Keratinocyte (primary cell): Measurements from ENCODE around the gene UBE2R2. TPM values are rescaled to one million over a fixed set of nuclear protein-coding genes. Genes with fewer than 3 reads are reported as not detected.

Experiments used
- DNase-seq: peaks from one replicate; pipeline ENCODE4 v3.0.0-alpha.2; 2011; ENCODE audit warnings: low read depth, missing footprints, low spot score
- FAIRE-seq: peaks from 2 replicates; lab custom pipeline; 2011; peaks lifted over from hg19 to GRCh38; lab: Jason Lieb, UNC
- H2AFZ ChIP-seq: 2 replicates; pipeline ENCODE4 v1.6.0; 2012; ENCODE audit warnings: low read length, control low read depth, inconsistent platforms; ENCODE audit not compliant: control insufficient read depth
- H3K27ac ChIP-seq: 2 replicates; pipeline ENCODE4 v1.5.1; 2011; ENCODE audit warnings: low read length; ENCODE audit not compliant: control insufficient read depth, insufficient read depth
- H3K27me3 ChIP-seq: 3 replicates; pipeline ENCODE4 v1.6.0; 2011; ENCODE audit warnings: low read length; ENCODE audit not compliant: control insufficient read depth, insufficient read depth; ENCODE audit errors: extremely low read depth
- H3K36me3 ChIP-seq, 2 experiments: 2 replicates in 1 of 2; 3 replicates in 1 of 2; pipeline ENCODE4 v1.5.1; 2011; ENCODE audit warnings: low read length in 2 of 2, mild to moderate bottlenecking in 1 of 2; ENCODE audit not compliant: control insufficient read depth in 2 of 2, insufficient read depth in 2 of 2; ENCODE audit errors: extremely low read depth in 1 of 2
- H3K4me1 ChIP-seq: 3 replicates; pipeline ENCODE4 v1.5.1; 2011; ENCODE audit warnings: low read length; ENCODE audit not compliant: control insufficient read depth, insufficient read depth; ENCODE audit errors: extremely low read depth
- H3K4me2 ChIP-seq: 3 replicates; pipeline ENCODE4 v1.6.0; 2011; ENCODE audit warnings: low read depth, low read length; ENCODE audit not compliant: control insufficient read depth, insufficient read depth; ENCODE audit errors: extremely low read depth
- H3K4me3 ChIP-seq, 3 experiments: fragments of 200-600 bp in 1 of 3; sonication (generic) in 1 of 3; 2 replicates in 2 of 3; 3 replicates in 1 of 3; pipeline ENCODE4 v1.5.1; 2011 to 2016; ENCODE audit warnings: low read length in 3 of 3, mild to moderate bottlenecking in 3 of 3, control low read depth in 2 of 3, inconsistent platforms in 1 of 3, low read depth in 1 of 3, mixed read lengths in 1 of 3, mixed run types in 1 of 3, moderate library complexity in 1 of 3; ENCODE audit not compliant: control insufficient read depth in 2 of 3, insufficient read depth in 2 of 3; ENCODE audit errors: extremely low read depth in 1 of 3
- H3K79me2 ChIP-seq: 2 replicates; pipeline ENCODE4 v1.6.0; 2012; ENCODE audit warnings: low read length; ENCODE audit not compliant: control insufficient read depth, insufficient read depth
- H3K9ac ChIP-seq: 3 replicates; pipeline ENCODE4 v1.6.0; 2011; ENCODE audit warnings: low read length; ENCODE audit not compliant: control insufficient read depth, insufficient read depth; ENCODE audit errors: extremely low read depth
- H3K9me1 ChIP-seq: 3 replicates; pipeline ENCODE4 v1.6.0; 2011; ENCODE audit warnings: low read length; ENCODE audit not compliant: control insufficient read depth, insufficient read depth; ENCODE audit errors: extremely low read depth
- H3K9me3 ChIP-seq: 2 replicates; pipeline ENCODE4 v1.5.1; 2012; ENCODE audit warnings: low read depth, low read length; ENCODE audit not compliant: control insufficient read depth
- H4K20me1 ChIP-seq: 3 replicates; pipeline ENCODE4 v1.6.0; 2011; ENCODE audit warnings: low read length; ENCODE audit not compliant: control insufficient read depth, insufficient read depth; ENCODE audit errors: extremely low read depth
- EZH2 ChIP-seq: IDR thresholded peaks from one replicate; pipeline ENCODE4 v1.6.1; 2012; ENCODE audit warnings: inconsistent platforms, mild to moderate bottlenecking, low read length, moderate library complexity
- dilution Hi-C: fragments of 300-500 bp; cut with MboI; formaldehyde crosslinking; loops from one replicate; pipeline ENCODE4 v1.7.0; 2020; ENCODE audit warnings: low sequenced_read_pairs; ENCODE audit not compliant: extremely low pct_ligation_motif_present
- polyA plus RNA-seq, 5 experiments: library from polyadenylated mRNA; depleted of rRNA in 3 of 5; stranded (reverse) in 3 of 5; stranded (forward) in 1 of 5; unstranded in 1 of 5; fragments of >200 nt; gene quantifications; 1 replicate in 1 of 5; 2 replicates in 3 of 5; 3 replicates in 1 of 5; pipeline versions ENCODE4 v1.2.1 to v1.2.3, GENCODE V29; 2011 to 2012; ENCODE audit warnings: missing spikeins in 2 of 5, low read depth in 1 of 5, low replicate concordance in 1 of 5
- TF ChIP-seq, protein P1 (sequence below), 3 experiments: IDR thresholded peaks in 1 of 3; conservative IDR thresholded peaks in 1 of 3; optimal IDR thresholded peaks in 1 of 3; 2 replicates in 2 of 3; 3 replicates in 1 of 3; pipeline versions ENCODE3 to v1.5.1; 2011; ENCODE audit warnings: low read length in 3 of 3, mild to moderate bottlenecking in 3 of 3, moderate library complexity in 2 of 3, control low read depth in 1 of 3, inconsistent platforms in 1 of 3; ENCODE audit not compliant: insufficient read depth in 2 of 3; ENCODE audit errors: extremely low read depth in 1 of 3

The UBE2R2 gene
- polyA plus RNA-seq, 1 donor (not counting 4 experiments of a cell fraction or from before 2014, with no cell fraction given), result 20.5 TPM

DNA sequence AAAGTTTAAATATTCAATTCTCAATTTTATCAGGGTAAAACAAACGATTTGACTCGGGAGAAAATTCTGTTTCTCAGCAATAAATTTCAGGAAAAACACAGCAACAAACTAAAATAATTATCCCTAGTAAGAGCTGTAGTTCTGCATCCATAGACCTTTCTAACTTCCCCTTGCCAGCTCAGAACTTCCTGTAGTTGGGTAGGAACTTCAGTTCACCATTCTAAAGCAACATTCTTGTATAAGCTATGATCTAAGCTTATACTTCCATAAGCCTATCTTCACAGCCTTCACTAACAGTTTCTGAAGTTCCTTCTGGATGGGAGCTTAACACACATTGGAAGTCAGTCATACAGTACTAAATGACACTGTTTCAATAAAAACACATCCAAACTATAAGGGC lies 135.1 kb downstream of the UBE2R2 start:
- no peak for TF ChIP-seq EZH2
- TF ChIP-seq, protein P1, sequence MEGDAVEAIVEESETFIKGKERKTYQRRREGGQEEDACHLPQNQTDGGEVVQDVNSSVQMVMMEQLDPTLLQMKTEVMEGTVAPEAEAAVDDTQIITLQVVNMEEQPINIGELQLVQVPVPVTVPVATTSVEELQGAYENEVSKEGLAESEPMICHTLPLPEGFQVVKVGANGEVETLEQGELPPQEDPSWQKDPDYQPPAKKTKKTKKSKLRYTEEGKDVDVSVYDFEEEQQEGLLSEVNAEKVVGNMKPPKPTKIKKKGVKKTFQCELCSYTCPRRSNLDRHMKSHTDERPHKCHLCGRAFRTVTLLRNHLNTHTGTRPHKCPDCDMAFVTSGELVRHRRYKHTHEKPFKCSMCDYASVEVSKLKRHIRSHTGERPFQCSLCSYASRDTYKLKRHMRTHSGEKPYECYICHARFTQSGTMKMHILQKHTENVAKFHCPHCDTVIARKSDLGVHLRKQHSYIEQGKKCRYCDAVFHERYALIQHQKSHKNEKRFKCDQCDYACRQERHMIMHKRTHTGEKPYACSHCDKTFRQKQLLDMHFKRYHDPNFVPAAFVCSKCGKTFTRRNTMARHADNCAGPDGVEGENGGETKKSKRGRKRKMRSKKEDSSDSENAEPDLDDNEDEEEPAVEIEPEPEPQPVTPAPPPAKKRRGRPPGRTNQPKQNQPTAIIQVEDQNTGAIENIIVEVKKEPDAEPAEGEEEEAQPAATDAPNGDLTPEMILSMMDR (optimal IDR thresholded peaks at IDR 0.05 in 1 of 3, IDR thresholded peaks at IDR 0.05 in 1 of 3, conservative IDR thresholded peaks at IDR 0.05 in 1 of 3; ENCODE audit: extremely low read depth in 1 of 3, insufficient read depth in 2 of 3, low read length in 3 of 3), result no peak
- H3K27ac ChIP-seq, result no peak overlapping the region
- peaks cover 15% of the 10 kb centered on the region for H3K4me1 ChIP-seq
- peaks cover 2% of the 10 kb centered on the region for H3K9me1 ChIP-seq
- H3K9ac ChIP-seq, result no peak overlapping the region
- H2AFZ ChIP-seq, result no peak overlapping the region
- DNase-seq (no peak), FAIRE-seq (no peak)
- no peaks in the 10 kb centered on the region for H3K9me3 ChIP-seq
- H3K36me3 ChIP-seq, result peaks cover 12 to 23% of the 10 kb centered on the region in 2 experiments
- H3K27me3 ChIP-seq, result no peaks in the 10 kb centered on the region
- H3K4me3 ChIP-seq, result no peak overlapping the region
- no peak overlapping the region for H3K4me2 ChIP-seq
- dilution Hi-C loops, result no loop called here
- peaks cover 2% of the 10 kb centered on the region for H4K20me1 ChIP-seq
- H3K79me2 ChIP-seq, result peaks cover 2% of the 10 kb centered on the region

DNA sequence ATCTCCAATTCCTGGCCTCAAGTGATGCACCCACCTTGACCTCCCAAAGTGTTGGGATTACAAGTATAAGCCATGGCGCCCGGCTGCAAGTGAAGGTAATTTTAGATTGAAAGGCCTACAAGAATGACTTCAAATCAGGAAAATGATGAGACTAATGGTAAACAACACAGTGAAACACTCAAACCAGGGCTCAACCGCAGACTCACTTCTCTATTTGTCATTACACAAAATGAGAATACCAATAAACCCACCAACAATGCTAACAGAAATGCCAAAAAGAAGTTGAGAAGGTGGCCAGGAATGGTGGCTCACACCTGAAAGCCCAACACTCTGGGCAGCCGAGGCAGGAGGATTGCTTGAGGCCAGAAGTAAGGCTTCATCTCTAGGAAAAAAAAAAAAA lies 139.6 kb downstream of the UBE2R2 start:
- FAIRE-seq, result no peak
- Histone ChIP-seq H3K4me3 (no peak overlapping the region), H2AFZ (no peak overlapping the region), H3K9me1 (no peaks in the 10 kb centered on the region), H3K27ac (no peak overlapping the region), H3K36me3 (peaks cover 15 to 24% of the 10 kb centered on the region in 2 experiments), H3K4me2 (no peak overlapping the region), H3K27me3 (no peaks in the 10 kb centered on the region), H4K20me1 (no peaks in the 10 kb centered on the region), H3K79me2 (peaks cover 2% of the 10 kb centered on the region), H3K9ac (no peak overlapping the region), H3K4me1 (no peaks in the 10 kb centered on the region), H3K9me3 (no peaks in the 10 kb centered on the region)
- TF ChIP-seq, protein P1 (optimal IDR thresholded peaks at IDR 0.05 in 1 of 3, IDR thresholded peaks at IDR 0.05 in 1 of 3, conservative IDR thresholded peaks at IDR 0.05 in 1 of 3; ENCODE audit: extremely low read depth in 1 of 3, insufficient read depth in 2 of 3, low read length in 3 of 3), result no peak
- no peak for TF ChIP-seq EZH2
- no peak for DNase-seq
- dilution Hi-C loops, result no loop called here
